ENCODE measurements around the gene RPL7A. TPM values are rescaled to one million over a fixed set of nuclear protein-coding genes. Genes with fewer than 3 reads are reported as not detected.
"Not testable (repeated sequence)": the region's sequence is repeated elsewhere in the genome, so short reads cannot be mapped to it uniquely, and the experiment has no call there.

Gene RPL7A
- total RNA-seq, 1 donor from 2014 or later, result 1,196 TPM

DNA sequence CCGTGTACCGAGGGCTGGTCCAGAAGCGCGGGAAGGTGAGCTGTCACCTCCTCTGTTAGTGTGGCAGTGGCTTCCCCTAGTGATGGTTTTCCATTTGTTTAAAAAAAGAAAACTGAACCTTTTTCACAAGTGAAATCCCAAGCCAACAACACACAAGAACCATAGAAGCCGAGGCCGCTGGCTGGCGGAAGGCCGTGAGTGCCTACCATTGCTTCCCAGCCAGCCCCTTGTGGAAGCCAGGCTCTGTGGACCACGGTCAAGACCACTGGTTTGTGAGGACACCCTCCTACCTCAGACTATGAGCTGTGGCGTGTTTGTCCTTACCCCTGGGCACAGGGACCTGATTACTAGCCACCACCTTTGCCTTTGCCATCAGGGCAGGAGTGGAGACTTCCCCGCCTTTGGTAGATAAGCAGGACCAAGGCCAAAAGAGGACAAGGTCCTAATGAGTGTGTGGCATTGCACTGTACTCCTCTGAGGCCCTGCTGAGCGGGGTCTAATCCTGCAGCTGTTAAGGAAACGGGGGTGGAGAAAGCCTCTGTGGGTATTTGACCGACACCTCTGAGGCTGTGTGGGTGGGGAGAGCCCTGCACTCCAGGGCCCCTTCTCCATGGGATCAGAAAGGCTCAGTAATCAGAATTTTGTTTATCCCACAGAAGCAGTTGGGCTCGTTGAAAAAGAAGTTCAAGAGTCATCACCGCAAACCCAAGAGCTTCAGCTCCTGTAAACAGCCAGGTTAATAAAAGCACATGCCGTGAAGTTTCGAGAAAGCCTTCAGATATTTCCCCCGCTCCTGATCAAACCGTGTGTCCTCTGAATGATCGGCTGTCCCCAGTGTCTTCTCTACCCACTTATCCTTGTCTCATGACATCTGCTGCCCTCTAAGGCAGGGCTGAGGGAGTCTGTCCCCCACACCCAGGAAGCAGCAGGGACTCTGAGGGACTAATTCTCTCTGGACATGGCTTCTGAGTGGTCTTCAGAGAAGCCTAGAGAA is 12.7 kb downstream of the RPL7A start:
- ATAC-seq (no peak), DNase-seq (ENCODE audit: low spot score) (no peak)
- intact Hi-C loops (cut with DNase I), result no loop called here

DNA sequence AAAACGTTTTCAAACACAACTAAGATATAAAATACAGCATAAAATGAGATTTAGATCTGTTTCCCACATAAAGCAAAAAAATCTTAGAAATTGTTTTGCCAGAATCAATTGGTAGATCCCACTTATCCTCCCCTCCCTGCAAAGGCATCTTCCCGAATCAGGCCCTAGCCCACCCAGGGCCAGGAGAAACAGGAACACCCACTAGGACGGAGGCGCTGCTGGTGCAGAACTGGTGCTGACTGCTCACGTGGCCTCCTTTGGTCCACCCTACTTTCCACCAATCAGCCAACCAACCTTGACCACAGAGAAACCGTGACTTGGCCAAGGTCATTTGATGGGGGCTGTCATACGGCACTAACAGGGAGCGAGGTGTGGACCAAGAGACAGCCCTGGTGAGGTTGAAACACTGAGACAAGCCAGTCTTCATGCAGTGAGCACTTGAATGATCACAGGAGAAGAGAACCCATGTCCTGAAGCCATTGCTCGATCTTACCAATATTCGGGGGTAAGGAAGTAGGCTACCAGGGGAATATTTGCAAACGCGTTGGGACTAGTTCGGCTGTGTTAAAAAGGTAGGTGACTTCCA is 13.6 kb downstream of the RPL7A start:
- DNase-seq (ENCODE audit: low spot score) (no peak), ATAC-seq (no peak)
- intact Hi-C loops (cut with DNase I), result no loop called here

DNA sequence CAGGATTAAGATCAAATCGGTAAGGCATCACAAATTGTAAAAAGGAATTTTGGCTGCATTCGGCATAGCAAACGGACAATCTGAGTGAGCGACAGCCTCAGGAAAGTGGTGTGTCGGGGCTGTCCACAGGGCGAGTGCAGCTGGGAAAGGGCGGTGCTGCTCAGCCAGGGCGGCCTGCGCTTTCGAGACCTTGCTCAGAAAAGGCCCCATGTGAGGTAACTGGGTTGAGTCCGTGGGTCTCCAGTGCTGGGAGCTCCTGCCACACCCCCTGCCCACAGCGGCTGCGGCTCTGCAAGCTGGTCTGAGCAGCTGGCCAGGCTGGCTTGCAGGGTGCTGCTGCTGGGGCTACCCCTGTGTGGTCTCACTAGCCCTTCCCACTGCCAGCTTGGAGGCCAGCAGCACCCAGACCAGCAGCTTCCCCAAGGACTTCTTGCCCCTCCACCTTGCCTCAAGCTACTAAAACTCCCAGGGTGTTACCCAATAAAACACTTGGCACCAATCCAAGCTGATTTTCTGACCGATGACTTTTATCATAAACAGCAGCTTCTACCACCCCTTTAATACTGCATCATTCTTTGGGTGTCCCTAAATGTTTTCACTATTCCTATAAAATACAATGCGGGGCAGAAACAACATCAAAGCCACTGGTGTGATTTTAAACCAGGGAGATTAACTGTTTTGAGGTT is 14.5 kb downstream of the RPL7A start:
- intact Hi-C loops (cut with DNase I), result no loop called here
- DNase-seq (ENCODE audit: low spot score) (no peak), ATAC-seq (no peak)

DNA sequence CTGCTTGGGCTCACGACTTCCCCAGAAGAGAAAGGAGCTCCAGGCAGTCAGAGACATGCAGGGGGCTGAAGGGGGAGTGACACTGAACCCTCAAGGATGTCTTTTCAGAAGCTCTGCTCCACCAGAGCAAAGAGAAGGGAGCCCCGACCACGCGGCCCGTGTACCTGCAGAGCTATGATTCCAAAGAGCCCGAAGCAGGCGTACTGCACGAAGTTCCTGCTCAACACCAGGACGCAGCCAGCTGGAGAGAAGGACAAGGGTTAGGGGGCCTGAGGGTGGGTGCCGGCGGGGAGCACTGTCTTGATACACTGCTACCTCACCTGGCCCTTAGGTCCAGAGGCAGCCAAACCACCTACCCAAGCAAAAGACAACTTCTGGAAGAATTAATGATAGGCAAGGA is 18.4 kb downstream of the RPL7A start:
- intact Hi-C loops (cut with DNase I), result no loop called here
- ATAC-seq (no peak), DNase-seq (ENCODE audit: low spot score) (no peak)

DNA sequence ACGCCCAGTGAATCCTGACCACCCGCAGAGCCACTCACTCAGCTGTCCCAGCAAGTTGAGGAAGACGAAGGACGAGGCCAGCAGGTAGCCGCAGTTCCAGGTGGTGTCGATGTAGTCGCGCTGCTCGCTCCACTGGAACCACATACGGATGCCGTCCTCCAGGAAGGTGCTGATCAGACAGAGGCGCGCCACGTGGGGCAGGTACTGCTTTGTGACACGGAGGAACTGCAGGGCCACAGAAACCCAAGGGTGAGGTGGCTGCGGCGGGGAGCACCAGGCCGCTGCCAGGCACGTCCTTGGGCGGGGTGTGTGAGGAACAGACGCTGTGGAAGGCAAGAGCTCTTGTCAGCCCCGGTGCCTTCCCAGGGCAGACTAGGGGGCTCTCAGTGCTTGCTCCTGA is 19.2 kb downstream of the RPL7A start:
- DNase-seq (ENCODE audit: low spot score) (no peak), ATAC-seq (no peak)
- intact Hi-C loops (cut with DNase I), result no loop called here

DNA sequence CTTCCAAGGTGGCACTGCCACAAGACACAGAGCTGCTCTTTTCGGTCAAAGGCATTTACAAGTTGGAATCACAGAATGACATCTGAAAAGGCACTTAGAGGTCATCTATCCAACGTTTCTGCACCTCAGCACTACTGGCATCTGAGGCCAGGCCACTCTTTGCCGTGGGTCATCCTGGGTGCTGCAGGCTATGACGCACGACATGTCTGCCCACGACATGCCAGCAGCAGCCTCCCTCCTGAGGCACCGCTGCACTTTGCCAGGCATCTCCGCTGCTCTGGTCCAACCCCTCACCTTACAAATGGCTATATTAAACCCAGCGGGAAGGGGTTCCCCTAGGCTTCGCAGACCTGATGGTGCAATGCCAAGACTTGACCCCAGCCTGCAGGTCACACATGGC is 19.8 kb downstream of the RPL7A start:
- intact Hi-C loops (cut with DNase I), result no loop called here
- DNase-seq (ENCODE audit: low spot score) (no peak), ATAC-seq (no peak)

DNA sequence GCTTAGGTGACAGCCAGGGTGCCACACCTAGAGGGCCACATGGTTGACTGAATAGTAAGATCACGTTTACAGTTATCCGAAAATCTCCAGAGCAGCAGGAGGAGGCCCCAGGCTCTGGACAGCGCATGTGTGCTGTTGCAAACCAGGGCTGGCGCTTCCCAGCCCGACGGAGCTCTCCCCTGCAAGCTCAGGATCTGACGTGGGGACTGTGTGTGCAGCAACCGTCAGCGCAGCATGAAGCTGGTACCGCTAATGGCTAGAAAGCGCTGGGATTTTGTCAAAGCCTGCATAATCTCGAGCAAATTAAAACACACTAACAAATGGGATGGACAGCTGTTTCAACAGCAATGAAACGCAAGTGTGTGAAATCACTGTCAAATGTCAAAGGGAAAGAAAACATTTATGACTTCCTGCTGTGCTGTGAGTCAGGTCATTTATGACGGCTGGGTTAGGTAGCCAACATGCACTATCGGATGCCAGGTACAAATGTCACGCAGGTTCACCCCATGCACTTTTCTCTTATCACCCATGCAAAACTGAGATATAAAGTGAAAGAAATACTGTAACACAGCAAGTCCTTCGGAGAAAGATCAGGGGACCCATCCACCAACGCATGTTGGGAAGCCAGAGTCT is 20.3 kb downstream of the RPL7A start:
- intact Hi-C loops (cut with DNase I), result no loop called here
- DNase-seq (ENCODE audit: low spot score), result no peak
- peak; percentile 38 for ATAC-seq

DNA sequence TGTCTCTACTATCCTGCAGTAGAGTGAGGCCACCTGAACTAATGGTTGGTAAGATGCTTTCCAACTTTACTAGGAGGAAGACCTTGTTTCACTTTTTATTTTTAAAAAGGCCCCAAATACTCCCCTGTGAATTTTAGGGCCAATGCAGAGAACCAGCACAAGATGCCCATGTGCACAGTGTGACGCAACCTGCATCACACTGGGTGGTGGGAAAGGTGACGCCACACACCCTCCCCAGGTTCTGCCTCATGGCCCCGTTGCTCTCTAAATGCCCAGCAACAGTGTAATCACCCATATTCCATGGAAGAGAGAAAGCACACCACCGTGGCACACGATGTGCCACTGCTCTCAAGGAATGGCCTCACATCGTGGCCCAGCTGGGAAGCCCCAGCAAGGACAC is 21.4 kb downstream of the RPL7A start:
- no peak for ATAC-seq
- intact Hi-C loops (cut with DNase I), result no loop called here
- DNase-seq (ENCODE audit: low spot score), result no peak

DNA sequence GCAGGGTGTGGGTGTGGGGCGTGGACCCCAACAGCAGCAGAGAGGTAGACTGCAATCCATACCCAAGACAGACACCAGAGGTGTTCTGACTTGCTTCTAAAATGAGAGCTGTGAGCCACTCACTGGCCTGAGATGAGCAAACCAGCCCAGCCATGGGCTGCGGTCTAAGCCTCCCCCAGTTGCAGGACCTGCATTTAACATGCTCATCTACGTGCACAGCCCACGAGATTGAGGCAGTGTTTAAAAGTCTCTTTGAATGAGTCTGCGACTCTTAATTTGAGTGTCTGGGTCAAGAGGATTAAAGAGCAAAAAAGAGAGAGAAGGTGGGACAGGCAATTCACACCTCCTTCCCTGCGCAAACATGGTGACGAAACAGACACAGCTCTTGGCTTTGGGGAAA is 21.9 kb downstream of the RPL7A start:
- DNase-seq (ENCODE audit: low spot score) (no peak), ATAC-seq (no peak)
- intact Hi-C loops (cut with DNase I), result no loop called here

DNA sequence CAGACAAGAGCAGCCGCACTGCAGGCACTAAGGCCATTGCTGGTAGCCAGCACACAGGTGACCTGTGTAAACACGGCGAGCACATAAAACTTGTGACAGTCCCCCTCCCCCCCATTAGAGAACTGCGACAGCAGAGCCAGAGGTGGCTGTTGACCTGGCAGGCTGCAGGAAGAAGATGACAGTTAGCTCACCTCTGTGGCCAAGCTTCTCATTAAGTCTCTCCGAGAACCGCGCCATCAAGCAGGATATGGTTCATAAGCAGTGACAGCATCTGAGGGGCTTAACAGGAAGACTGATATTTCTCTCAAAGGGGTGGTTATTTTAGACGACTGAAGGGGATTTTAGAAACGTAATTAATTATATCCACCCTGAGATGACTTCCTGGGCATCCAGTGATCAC is 22.7 kb downstream of the RPL7A start:
- ATAC-seq (no peak), DNase-seq (ENCODE audit: low spot score) (no peak)
- intact Hi-C loops (cut with DNase I), result no loop called here

DNA sequence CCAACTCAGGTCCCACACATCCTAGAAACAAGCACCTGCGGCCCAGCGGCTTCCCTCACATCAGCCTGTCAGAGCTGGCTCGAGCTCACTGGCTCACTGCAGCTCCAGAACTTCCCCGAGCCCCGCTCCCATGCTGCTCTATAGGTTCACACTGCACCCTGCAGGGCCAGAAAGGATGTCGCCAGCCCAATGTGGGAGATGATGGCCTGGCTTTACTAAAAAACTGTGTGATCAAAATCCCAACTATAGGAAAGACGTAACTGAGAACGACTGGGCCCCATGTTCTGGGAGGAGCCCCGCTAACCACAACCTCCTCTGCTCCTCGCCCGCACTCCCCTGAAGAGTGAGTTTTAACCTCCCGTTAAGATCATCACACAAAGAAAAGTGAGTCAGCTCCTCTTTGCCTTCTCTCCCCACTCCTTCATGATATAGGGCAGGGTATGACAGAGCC is 23.3 kb downstream of the RPL7A start:
- ATAC-seq (no peak), DNase-seq (ENCODE audit: low spot score) (no peak)
- intact Hi-C loops (cut with DNase I), result no loop called here

DNA sequence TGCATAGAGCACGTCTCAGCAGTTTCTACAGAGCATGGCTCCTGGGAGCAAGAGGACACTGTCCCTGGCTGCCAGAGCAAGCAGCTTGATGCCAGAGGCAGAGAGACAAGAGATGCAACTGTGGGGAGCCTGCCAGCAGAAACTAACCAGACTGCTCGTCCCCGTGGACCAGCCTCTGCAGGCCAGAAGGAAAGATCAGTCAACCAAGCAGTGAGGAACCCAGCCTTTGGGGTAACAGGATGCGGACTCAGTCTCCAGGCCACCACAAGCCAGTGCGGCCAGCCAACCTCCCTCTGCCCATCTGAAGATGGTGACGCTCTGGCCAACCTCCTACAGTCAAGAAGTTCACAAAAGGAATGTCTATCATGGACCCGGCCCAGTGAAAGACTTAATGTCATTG is 24.1 kb downstream of the RPL7A start:
- DNase-seq (ENCODE audit: low spot score), result no peak
- intact Hi-C loops (cut with DNase I), result no loop called here
- ATAC-seq, result no peak

DNA sequence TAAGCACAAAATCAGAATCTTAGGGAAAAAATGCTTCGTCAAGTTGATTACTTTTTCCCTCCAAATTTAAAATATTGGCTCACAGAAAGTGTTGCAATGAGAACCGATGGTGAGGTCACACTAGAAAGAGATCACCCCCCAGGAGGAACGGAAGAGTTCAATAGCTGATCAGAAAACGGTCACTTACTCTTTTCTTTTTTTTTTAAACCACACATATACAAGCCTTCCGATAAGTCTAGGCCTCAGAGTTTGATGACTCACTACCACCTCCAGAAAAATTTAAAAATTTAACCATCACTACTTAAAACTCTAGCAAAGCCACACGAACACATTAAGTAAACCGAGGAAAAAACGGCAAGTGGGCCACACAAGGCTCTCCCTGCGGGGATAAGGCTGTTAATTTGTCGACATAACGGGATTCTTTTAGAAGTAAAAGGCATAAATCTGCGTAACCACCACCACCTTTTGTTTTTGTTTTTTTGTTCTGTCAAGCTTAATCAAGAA is 26.6 kb downstream of the RPL7A start:
- DNase-seq (ENCODE audit: low spot score) (no peak), ATAC-seq (no peak)
- intact Hi-C loops (cut with DNase I), result no loop called here

DNA sequence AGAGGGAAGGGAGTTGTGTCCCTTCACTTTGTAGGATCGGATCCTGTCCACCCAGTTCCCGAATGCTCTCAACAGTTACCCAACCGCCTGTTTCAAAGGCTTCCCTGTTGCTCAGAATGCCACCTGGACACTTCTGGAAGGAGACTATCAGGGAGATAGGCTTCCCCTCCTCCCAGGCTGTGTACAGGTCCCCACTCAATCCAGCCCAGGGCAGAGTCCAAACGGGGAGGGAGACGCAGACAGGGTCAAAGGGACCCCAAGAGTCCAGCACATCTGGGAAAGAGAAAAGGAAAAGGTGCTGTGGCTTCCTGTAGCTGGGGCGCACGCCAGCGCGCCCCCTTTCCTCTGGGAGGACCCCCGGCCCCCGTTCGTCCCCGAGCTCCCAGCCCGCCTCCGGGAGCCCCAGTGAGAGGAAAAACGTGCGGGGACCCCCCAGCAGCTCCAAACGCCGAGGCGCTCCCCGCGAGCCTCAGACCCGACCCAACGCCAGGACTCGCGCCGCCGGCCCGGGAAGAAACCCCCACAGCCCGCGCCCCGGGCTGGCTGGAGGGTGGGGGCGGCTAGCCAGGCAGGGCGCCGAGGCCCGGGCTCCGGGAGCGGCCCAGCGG is 27.2 kb downstream of the RPL7A start:
- ATAC-seq (peak; percentile 1), DNase-seq (ENCODE audit: low spot score) (no peak)
- intact Hi-C loops (cut with DNase I), result no loop called here

DNA sequence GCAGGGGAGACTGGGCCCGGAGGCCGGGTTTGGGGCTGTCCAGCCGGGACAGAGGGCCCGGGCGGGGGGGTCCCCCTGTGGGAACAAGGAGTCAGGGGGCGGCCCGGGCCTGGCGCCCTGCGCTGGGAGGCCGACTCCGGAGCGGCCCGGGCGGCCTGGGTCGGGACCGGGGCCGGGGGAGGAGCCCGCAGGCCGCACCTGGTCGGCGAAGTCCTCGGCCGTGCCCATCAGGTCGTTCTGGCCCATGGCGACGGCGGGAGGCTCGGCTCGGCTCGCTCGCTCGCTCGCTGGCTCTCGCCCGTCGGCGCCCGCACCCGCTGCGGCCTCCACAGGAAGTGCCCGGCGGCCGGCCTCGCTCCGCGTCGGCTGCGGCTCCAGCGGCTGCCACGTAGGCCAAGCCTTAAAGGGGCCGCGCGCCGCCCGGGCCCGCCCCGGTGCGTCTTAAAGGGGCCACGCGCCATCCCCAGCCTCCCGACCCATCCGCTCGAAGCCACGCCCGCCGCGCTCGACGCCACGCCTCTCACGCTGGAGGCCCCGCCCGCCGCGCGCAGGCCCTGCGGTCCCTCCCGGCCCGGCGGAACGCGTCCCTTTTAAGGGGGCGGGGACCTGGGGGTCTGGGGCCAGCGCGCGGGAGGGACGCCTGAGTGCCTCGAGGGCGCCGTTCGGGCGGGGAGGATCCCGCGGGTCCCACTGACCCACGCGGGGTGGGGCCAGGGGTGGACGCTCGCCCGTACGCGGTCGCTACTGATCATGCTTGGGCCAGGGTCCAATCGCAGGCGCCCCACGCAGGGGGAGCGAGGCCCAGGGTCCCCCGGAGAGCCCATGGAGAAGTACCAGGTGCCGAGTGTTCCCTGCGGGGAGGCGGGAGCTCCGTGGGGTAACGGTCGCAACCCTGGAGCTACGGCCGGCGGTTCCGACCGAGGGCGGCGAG is 28.0 kb downstream of the RPL7A start, which contains the start of the genes STKLD1 and SURF4:
Gene STKLD1 (plus strand): TSS at position 643 of the 931 bp plus-strand sequence. CDS start 108 bp downstream, at position 751.
Gene SURF4 (minus strand): TSS at position 337 of the 931 bp plus-strand sequence. CDS start 91 bp downstream, at position 246.
- ATAC-seq (peak; percentile 96), DNase-seq (ENCODE audit: low spot score) (peak; percentile 97)
- intact Hi-C loops (cut with DNase I), result no loop called here

DNA sequence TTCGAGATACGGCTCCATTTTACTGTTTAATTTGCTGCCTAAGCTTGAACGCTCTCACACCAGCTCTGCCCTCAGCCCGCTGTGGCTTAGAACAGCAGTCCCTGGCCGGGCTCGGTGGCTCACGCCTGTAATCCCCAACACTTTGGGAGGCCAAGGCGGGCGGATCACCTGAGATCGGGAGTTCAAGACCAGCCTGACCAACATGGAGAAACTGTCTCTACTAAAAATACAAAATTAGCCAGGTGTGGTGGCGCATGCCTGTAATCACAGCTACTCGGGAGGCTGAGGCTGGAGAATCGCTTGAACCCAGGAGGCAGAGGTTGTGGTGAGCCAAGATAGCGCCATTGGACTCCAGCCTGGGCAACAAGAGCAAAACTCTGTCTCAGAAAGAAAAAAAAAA is 29.3 kb downstream of the RPL7A start:
- DNase-seq (ENCODE audit: low spot score); ATAC-seq; intact Hi-C loops (cut with DNase I): not testable (repeated sequence)

DNA sequence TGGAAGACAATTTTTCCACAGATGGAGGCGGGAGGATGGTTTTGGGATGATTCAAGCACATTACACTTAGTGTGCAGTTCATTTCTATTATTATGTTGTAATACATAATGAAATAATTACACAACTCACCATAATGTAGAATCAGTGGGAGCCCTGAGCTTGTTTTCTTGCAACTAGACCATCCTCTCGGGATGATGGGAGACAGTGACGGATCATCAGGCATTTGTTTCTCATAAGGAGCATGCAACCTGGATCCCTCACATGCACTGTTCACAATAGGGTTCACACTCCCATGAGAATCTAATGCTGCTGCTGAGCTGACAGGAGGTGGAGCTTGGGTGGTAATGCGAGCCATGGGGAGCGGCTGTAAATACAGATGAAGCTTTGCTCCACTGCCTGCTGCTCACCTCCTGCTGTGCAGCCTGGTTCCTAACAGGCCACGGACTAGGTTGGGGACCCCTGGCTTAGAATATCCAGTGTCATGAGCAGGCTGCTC is 29.8 kb downstream of the RPL7A start:
- DNase-seq (ENCODE audit: low spot score) (no peak), ATAC-seq (no peak)
- intact Hi-C loops (cut with DNase I), result no loop called here

Measured in sciatic nerve (tissue), 2 donors.